Right atrium auricular region (tissue), 2 donors: ENCODE data around the gene CAMSAP3. TPM values are rescaled to one million over a fixed set of nuclear protein-coding genes. Genes with fewer than 3 reads are reported as not detected.

Source experiments
- DNase-seq: peaks from one replicate; pipeline ENCODE4 v3.0.0-alpha.2; 2019; ENCODE audit warnings: low spot score
- H3K27ac ChIP-seq, 2 donors: fragments of 200-600 bp; sonication (generic); 1 replicate in 1 of 2; 2 replicates in 1 of 2; pipeline ENCODE4 v1.5.1; 2016 to 2019
- H3K27me3 ChIP-seq, 2 donors: fragments of 200-600 bp; sonication (generic); one replicate each; pipeline versions ENCODE4 v1.5.1 to v1.6.0; 2017 to 2019
- H3K36me3 ChIP-seq: fragments of 200-600 bp; sonication (generic); one replicate; pipeline ENCODE4 v1.5.1; 2016
- H3K4me1 ChIP-seq, 2 donors: fragments of 200-600 bp; sonication (generic); one replicate each; pipeline versions ENCODE4 v1.5.1 to v1.6.0; 2017 to 2019
- H3K4me3 ChIP-seq, 2 donors: fragments of 200-600 bp; sonication (generic); 1 replicate in 1 of 2; 2 replicates in 1 of 2; pipeline ENCODE4 v1.5.1; 2017 to 2019; ENCODE audit warnings: mild to moderate bottlenecking in 1 of 2, moderate library complexity in 1 of 2
- H3K9me3 ChIP-seq, 2 donors: fragments of 200-600 bp; sonication (generic); one replicate each; pipeline ENCODE4 v1.5.1; 2019
- CTCF ChIP-seq, 2 donors: fragments of 200-600 bp; sonication (generic); IDR thresholded peaks; one replicate each; pipeline ENCODE4 v1.5.1; 2019; ENCODE audit warnings: antibody characterized with exemption in 2 of 2
- total RNA-seq, 2 donors: library from RNA; depleted of rRNA; stranded (reverse); fragments of >200 nt; gene quantifications; one replicate each; pipeline ENCODE4 v1.1.0, GENCODE V29; 2016

The CAMSAP3 gene
- total RNA-seq: under 1 TPM; 0.26 to 0.55 TPM

DNA sequence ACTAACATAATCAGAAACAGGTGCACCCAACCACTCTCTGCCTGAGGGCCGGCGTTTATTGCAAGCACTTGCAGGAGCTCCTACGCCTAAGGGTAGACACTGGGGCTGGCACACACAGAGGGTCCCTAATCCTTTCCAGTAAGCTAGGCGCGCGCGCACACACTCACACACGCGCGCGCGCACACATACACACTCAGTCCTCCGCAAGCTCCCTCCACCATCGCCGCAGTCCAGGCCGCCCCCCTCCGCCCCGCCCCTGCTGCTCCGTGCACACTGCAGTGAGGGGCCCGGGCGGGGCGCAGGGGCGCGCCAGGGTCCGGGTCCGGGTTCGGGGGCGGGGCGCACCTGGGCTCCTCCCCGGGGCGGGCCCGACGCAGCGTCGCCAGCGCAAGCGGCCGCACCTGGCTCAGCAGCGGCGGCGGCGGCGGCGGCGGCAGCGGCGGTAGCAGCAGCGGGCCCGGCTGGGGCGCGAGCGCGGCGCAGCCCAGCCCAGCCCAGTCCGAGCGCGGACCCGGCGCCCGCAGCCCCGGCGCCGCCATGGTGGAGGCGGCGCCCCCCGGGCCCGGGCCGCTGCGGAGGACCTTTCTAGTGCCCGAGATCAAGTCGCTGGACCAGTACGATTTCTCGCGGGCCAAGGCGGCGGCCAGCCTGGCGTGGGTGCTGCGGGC is at the start of gene CAMSAP3:
Gene CAMSAP3 (plus strand): TSS at position 398 of the 668 bp plus-strand sequence. CDS start 140 bp downstream, at position 538.
- no peaks in the 10 kb centered on the region for H3K27me3 ChIP-seq
- H3K4me3 ChIP-seq: peak within 1 kb of the TSS; percentile 19 to 43
- peaks cover 0 to 4% of the 10 kb centered on the region in 2 donors for H3K4me1 ChIP-seq
- TF ChIP-seq CTCF (IDR thresholded peaks at IDR 0.05): no peak
- H3K9me3 ChIP-seq: no peaks in the 10 kb centered on the region
- no peak for DNase-seq
- H3K36me3 ChIP-seq: no peaks in the 10 kb centered on the region
- H3K27ac ChIP-seq: no peak within 1 kb of the TSS

DNA sequence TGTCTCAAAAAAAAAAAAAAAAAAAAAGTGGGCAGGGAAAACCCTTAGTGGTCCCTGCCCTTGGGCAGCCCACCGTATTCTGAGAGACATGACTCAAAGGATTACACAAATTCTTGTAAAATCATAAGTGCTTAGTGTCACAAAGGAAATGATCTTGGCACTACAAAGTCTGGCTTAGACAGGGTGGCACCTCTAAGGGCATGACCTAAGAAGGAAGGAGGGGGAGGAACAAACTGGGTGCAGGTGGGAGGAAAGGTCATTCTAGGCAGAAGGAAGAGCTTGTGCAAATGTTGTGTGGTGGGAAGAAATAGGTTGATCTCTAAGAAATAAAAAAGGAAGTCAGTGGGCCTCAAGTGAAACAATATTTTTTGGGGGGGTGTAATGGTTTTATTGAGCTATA is 49.8 kb upstream of the CAMSAP3 start:
- H3K36me3 ChIP-seq: peaks cover 42% of the 10 kb centered on the region
- DNase-seq: no peak

GRCh38 chr19:7547159-7547558 is 48.5 kb upstream of the CAMSAP3 start:
- Histone ChIP-seq H3K4me1 (peaks cover 0 to 4% of the 10 kb centered on the region in 2 donors), H3K36me3 (peaks cover 29% of the 10 kb centered on the region), H3K27ac (no peak overlapping the region), H3K9me3 (no peaks in the 10 kb centered on the region), H3K4me3 (no peak overlapping the region), H3K27me3 (no peaks in the 10 kb centered on the region)
- TF ChIP-seq CTCF (IDR thresholded peaks at IDR 0.05): no peak
- no peak for DNase-seq

More for the DNA sequence above, 49.8 kb upstream of the CAMSAP3 start:
- Histone ChIP-seq H3K4me3 (no peak overlapping the region), H3K27me3 (no peaks in the 10 kb centered on the region), H3K4me1 (peaks cover 0 to 2% of the 10 kb centered on the region in 2 donors), H3K9me3 (no peaks in the 10 kb centered on the region), H3K27ac (no peak overlapping the region)
- TF ChIP-seq CTCF (IDR thresholded peaks at IDR 0.05): no peak

- H3K4me1 ChIP-seq: peaks cover 0 to 4% of the 10 kb centered on the region in 2 donors
- no peaks in the 10 kb centered on the region for H3K27me3 ChIP-seq
- no peak overlapping the region for H3K4me3 ChIP-seq
- peaks cover 28% of the 10 kb centered on the region for H3K36me3 ChIP-seq
- no peaks in the 10 kb centered on the region for H3K9me3 ChIP-seq
- TF ChIP-seq CTCF (IDR thresholded peaks at IDR 0.05): no peak
- DNase-seq: no peak
- H3K27ac ChIP-seq: no peak overlapping the region
Observed at GRCh38 chr19:7549429-7550148, 46.1 kb upstream of the CAMSAP3 start.

GRCh38 chr19:7550169-7550770 is 45.4 kb upstream of the CAMSAP3 start:
- H3K4me1 ChIP-seq: peaks cover 0 to 4% of the 10 kb centered on the region in 2 donors
- TF ChIP-seq CTCF (IDR thresholded peaks at IDR 0.05): no peak
- H3K27me3 ChIP-seq: no peaks in the 10 kb centered on the region
- H3K36me3 ChIP-seq: peaks cover 30% of the 10 kb centered on the region
- H3K9me3 ChIP-seq: no peaks in the 10 kb centered on the region
- H3K4me3 ChIP-seq: no peak overlapping the region
- H3K27ac ChIP-seq: no peak overlapping the region
- no peak for DNase-seq
